Stimulated activated CD4-positive, alpha-beta T cell treated with anti-CD3 and anti-CD28 coated beads, Interleukin-2, amount 100 ng/mL, for 4 hours (primary cell): ENCODE data around the gene TLE1.
"Not testable (repeated sequence)": the region's sequence is repeated elsewhere in the genome, so short reads cannot be mapped to it uniquely, and the experiment has no call there.

Experiments
- DNase-seq: peaks from one replicate; pipeline ENCODE4 v3.0.0-alpha.2; 2020; ENCODE audit warnings: low read depth

TLE1 gene

DNA sequence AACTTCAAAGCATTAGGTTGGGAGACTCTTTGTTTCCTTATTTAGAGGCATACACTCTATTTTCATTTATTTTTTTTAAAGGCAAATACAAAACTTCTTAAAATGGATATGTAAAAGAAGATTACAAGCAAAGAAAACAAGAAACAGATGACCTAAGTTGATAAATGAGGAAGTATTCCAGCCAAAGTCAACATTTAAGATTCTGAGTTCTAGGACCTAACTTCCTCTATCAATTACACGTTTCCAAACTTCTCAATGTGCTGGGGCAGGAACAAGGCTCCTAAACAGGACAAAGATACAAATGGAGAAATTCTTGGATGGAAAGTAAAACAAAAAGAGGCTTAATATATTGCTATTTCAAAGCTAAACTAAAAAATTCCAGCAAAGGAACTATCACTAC lies 89.5 kb downstream of the TLE1 start:
- no peak for DNase-seq

DNA sequence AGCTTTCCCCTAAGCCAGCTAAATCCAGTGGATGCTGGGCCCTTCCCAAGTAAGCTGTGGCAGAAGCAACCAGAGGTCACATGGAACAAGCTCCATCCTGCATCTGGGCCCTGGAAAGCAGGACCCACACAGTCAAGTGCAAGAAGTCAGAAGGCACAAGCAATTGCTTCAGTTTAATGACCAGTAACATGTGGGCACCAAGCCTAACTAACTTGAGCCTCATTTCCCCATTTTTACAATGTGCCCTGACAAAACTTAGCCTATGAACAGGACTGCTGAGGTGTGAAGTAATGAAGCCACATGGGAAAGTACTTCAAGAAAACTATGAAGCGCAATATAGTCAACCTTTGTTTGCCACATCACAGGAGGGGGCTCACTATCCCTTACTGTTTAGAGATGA lies 90.5 kb downstream of the TLE1 start:
- DNase-seq, result no peak

DNA sequence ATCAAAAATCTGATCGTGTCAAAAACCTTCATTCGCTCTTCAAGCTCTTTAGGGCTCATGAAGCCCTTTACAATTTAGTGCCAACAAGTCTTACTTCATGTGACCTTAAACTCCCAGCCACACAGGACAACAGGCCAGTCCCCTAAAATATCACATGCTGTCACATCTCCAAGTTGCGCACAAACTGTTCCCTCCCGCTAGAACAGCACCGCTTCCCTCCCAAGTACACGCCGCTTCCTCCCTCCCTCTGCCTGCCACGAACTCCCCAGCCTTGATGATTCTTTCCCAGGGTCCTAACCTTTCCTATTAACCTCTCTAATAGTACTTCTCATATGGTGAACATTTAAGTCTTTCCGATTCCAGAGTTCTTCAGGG lies 91.2 kb downstream of the TLE1 start:
- DNase-seq, result no peak

DNA sequence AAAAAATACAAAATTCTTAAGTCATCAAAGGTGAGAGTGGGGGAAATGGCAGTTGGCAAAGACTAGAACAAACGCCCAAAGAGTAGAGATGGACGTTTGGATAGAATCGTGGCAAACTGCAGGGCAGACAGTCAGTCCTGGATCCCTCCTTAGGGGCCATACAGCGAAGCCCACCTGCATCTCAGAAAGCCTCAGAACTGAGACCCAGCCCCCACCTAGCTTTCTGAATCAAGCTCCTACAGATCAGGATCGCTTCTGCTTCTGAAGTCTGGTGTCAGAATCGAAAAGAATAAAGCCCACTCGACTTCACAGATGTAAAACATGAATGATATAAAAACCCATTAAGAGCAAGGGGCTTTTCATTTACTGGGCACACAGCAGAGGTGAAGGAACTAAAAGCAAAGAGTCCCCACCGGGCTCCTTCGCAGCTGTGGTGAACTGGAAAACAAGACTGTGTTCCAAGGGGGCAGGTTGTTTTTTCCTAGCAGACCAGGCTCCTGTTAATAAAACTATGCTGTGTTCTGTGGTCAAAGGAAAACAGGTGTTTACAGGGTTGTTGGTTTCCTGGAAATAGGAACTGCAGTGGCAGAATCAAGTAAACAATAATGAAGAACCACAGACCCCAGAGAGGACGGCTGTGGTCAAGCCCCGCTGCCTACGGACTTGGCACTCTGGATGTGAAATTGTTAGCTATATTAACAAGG lies 91.8 kb downstream of the TLE1 start:
- DNase-seq, result no peak

DNA sequence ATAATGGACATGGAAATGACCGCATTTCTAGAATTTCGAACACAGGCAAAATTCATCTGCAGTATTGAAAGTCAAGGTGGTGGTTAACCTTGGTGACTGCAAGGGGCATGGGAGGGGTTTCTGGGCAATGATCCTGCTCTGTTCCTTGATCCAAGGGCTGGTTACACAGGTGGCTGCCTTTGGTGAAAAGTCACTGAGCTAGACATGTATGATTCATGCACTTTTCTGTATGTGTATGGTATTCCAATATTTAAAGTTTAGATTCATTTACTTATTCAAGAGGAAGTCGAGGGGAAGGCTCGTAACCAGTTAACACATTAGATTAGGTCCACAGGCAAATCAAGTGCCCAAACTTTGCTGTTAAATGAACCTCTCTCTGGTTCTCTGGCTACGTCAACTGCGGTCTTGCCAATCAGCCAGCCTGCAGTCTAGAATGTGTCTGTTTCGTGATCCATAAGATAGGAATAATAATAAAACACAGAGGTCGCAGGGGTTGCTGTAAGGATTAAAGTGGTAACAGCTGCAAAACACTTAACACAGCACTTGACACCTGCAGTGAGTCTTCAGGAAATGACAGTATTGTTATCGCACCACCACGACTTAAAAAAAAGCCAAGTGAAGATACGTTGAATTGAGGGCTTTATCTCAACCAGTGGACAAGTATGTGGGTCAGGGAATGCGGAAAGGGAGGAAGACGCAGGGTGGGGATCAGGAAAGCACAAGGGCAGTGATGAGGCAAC lies 92.5 kb downstream of the TLE1 start:
- no peak for DNase-seq

DNA sequence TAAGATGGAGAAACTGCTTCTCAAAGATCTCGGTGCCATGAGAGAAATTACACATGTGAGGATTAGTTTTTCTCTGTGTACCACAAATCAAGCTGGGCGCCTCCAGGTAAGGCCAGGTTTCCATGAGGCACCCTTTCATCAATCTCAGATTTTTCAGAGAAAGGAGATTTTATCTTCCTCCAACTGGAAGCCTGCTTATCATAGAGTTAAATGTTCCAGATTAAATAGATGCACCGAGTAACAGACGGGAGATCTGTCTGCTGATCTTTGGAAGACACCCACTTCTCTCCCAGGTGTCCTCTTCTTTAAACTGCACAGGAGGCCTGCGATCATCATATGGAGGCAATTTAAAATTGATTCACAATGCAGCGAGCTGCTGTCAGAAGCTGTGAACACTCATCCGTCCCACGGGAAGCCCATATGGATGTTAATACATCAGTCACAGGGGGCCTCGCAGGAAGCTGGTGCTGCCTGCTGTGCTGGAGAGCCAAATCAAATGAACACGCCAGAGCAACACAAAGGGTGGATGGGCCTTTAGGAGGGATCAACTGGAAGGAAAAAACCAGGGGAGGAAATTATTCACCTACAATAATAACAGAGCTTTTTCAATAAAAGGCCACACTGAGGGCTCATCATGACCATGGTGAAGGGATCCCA lies 93.3 kb downstream of the TLE1 start:
- no peak for DNase-seq

DNA sequence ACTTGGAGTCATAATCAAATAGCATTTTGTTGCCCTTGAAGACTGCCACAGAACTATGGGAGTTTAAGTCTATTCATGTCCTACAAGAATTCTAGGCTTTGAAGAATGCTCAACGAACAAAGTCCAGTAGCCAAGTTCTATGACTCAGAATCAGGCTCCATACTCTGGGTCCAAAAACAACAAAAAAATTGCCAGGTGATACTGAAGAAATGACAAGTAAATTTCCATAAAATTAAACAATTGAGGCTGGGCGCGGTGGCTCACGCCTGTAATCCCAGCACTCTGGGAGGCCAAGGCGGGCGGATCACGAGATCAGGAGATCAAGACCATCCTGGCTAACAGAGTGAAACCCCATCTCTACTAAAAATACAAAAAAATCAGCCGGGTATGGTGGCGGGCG lies 94.1 kb downstream of the TLE1 start:
- not testable (repeated sequence) for DNase-seq

DNA sequence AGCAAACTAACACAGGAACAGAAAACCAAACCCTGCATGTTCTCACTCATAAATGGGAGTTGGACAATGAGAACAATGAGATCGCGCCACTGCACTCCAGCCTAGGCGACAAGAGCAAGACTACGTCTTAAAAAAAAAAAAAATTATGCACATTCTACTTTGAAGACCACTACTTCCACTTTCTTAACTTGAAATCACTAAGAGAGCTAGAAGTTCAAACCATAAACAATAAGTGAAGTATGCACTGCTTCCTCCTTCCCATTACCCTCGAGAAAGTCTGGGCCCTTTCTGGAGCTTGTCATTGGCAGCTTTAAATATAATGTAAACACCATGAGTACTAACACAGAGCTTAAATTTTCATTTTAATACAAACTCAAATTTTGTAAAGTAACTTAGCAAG lies 94.9 kb downstream of the TLE1 start:
- DNase-seq, result no peak

DNA sequence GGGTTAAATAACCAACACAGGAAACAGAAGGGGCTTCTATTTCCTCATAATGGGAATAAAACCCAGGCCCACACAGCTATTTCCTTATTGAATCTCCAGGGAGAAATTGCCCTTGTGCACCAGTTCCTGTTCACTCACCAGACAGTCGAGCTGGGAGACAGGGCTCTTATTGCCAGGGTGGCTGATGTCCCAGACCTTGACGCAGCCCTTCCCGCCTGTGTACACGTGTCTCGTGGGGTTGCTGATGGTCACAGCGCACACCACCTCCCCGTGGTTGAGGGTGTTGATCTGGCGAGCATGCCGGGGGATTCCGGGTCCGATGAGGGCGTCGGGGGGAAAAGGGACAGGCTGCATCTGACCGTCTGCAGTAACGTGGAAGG lies 96.5 kb downstream of the TLE1 start:
- no peak for DNase-seq

DNA sequence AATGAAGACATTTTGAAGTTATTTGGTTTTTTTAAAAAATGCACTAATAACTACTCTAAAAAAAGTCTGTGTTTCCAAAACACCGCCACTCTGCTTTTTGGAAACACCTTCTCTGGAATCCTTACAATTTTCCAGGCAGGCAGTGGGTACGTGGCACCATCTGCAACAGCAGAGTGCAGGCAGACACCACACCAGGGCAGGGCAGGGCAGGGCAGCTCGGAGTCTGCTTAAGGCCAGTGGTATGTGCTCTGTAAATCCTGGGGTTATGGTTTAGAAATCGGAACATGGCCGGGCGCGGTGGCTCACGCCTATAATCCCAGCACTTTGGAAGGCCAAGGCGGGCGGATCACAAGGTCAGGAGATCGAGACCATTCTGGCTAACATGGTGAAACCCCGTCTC lies 97.6 kb downstream of the TLE1 start:
- no peak for DNase-seq

DNA sequence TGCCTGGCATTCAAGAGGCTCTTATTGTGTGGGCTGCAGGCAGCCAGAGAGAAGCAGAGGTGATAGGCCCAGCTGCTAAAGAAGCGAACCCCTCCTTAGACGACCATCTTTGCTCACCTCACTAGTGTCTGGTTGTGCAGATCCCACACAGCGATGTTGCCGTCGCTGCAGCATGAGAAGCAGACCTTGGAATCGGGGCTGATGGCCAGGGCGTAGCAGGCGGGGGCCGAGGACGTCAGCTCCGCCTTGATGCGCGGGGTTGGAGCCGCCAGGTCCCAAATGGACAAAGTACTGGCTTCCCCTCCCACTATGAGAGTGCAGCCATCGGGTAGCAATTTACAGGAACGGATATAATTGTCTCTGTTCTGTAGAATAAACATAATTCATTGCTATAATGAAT lies 98.7 kb downstream of the TLE1 start:
- no peak for DNase-seq

DNA sequence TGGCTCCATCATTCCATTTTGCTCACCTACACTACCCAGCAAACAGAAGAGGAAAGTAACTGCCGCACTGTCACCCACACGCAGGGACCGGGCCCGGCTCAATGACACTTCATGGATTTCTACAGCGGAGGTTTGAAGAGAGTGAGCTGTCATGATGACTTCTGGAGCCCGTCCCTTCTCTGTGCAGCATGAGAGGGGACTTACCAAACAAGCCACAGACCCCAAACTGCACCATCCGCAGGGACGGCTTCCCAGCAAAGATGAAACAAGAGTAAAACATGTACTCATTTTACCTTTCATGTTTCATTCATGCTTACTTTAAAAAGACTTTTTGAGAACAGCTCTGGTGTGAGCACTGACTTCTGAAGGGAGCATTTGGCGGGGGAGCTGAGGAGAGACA lies 99.5 kb downstream of the TLE1 start:
- DNase-seq, result no peak

DNA sequence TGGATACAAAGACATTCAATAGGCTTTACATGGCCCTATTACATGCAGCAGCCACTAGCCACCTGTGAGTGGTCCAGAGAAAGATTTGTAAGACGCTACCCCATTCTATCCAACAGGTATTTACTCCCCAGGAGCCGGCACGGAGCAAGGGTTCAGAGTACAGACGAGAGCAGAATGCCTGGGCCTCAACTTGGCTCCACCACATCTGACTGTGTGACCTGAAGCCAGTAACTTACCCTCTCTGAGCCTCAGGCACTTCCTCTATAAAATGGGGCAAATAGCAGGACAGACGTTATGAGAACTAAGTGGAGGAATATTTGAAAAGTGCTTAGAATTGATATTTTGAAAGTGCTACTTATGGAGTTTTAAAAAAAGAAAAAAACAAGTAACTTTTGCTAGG lies 100.0 kb downstream of the TLE1 start:
- no peak for DNase-seq

DNA sequence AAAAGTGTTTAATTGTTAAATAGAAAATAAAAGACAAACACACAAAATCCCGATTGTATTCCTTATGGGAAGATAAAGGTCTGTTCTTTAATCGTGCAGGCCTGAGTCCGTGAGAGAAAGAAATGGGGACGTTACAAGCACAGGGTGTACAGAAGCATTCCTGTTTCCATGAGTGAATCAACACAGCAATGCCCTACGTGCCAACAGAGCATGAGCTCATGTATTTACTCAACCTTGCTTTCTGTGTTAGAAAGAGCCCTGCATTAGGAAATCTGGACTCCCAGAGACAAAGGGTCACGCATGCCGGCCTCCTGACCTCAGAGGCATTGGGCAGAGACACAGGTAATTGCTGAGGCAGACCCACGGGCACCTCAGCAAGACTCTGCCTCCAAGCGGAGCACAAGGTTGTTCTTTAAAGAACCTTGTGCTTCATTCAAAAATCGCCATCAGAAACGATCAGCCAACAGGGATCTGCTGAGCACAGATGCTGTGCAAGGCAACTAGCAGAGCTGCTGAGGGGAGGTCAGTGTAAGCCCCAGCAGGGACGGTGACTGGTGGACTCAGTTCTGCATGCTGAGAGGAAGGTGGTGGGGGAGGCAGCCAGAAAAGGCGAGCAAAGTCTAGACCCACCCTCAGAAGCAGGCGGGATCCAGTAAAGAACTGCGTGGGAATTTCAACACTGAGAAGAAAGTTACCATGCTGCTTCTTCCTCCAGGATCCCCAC lies 101.0 kb downstream of the TLE1 start:
- DNase-seq, result no peak

DNA sequence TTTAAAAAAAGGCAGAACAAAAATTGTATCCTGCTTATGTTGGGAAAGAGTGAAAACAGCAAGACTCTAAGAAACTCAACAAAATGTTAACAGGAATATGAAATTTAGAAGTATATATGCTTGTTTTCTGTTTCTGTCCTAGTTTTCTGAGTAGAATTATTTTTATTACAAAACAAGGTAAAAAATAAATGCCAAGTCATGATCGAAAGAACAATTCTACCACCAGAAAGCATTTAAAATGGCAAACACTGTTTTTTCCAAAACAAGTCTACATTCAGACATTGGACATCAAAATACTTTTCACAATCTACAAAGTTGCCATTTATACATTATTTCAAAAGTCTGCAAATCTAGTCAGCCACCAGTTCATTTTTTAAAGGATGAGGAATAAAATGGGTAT lies 102.6 kb downstream of the TLE1 start:
- DNase-seq, result no peak

DNA sequence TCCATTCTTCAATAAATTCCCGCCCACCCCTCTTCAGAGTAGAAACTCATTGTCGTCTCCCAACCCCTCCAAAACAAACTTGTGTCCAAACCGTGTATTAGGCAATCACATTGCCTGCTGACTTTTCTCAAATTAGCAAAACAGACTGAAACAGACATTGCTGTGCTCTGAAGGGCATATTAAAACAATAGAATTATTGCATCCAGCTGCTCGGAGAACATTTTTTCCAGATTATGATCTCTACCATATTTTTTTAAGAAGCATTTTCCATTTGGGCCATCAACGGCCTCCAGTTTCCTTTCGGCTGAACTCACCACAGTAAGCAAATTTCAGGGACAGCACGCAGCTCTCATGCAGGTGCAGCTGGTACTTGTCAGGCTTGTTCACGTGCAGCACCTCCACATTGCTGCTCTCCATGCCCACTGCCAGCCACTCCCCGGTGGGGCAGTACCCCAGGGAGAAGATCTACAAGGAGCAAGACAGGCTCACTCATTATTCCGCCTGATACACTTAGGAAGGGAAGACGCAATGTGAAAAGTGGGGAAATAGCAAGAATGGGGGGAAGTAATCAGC lies 104.1 kb downstream of the TLE1 start:
- no peak for DNase-seq

DNA sequence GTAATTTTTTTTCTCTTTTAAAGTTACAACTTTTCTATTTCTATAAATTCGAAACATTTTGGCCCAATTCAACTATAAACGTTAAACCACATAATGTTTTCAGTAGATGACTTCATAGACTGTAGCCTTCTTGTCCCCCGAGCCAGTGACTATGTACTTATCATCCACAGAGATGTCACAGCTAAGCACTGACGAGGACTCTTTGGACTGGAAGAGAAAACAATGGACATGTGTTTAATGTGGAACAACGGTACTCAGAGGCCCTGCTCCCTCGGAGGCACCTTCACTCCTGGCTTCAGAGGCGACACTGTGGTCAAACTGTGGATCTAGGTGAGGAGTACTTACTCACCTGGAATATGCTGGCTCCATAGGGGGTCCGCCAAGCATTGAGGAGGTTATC lies 105.2 kb downstream of the TLE1 start:
- DNase-seq, result no peak

DNA sequence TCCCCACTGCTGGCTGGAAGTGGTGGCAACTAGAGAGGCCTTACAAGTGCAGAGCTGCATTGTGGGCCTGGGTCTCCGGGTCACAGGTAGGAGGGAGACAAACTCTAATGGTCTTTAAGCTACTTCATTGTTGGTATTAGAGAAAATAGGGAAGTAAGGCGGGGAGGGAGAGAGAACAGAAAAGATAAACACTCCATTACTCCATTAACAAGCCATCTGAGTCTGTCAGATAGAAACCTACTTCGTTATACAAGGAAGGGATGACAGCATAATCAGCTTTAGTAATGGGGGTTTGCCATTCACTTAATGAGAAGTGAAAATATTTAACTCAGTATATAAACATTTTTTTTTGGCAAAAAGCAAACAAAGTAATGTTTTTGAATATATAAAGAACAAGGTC lies 107.4 kb downstream of the TLE1 start:
- DNase-seq, result no peak

DNA sequence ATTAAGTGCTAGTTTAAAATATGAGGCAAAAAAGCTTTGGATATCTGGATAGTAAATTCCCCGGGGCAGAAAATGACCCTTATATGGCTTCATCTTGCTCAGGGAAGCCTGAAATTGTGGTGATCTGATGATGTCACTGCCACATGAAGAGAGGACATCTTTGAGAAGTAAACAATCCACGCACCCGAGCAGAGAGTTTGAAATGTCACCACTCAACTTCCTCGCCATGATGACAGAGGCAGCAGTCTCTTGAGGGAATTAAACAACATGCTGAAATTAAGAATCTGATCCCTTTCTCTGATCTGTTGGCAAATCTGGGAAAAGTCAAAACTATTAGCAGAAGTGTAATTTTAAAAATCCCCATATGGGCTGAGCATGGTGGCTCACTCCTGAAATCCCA lies 110.0 kb downstream of the TLE1 start:
- no peak for DNase-seq

DNA sequence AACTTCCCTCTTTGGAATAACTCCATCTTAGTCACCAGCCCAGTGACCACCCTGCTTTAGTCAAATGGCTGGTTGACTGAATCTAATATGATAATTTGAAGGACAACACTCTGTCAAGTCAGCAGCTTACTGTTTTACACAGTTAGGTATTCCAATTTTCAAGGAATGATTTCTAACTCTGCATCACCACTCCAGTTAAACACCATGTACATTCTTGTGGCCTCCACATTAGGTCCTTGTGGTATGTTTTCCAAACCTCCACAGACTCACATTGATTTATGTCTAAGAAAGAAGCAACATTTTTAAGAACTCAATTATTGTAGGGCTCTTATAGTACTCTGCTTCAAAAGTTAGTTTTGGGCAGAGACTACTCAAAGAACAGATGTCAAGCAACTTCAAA lies 110.7 kb downstream of the TLE1 start:
- DNase-seq, result no peak

DNA sequence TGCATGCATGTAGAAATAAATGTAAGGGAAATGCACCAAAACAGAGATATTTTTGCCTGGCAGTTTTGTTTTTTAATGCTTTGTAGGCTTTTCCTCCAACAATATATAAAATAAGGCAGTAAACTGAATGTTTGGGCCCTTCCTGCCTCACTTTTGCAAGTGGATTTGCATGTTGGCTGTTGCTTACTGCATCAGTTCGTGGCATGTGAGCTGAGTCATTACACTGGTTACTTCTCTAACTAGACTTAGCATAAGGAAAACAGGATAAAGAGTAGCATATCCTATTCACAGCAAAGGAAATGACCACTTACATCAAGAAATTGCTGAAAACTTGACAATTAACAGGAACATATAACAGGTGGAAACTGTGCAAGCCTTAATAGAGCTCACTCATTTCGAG lies 113.4 kb downstream of the TLE1 start:
- DNase-seq, result no peak

DNA sequence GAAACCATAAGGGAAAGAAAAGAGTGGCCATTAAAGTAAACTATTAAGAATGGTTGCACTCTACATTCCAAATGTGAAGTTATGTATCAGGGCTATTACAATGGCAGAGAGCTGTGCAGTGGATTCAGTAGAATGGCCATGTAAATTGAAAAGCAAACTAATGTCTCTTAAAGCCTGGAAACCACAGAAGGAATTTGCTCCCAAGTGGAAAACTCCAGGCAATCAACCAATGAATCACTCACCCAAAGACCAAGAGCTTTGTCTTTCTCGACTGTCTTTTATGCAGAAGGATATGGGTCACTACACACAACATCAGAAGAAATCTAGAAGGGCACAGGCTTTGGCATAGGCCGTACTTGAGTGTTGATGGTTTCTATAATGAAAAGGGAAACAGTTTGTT lies 114.9 kb downstream of the TLE1 start:
- DNase-seq, result no peak
